Left kidney (tissue), 2 donors: ENCODE data around the gene NKX1-1. TPM values are rescaled to one million over a fixed set of nuclear protein-coding genes. Genes with fewer than 3 reads are reported as not detected.
"Not testable (repeated sequence)": the region's sequence is repeated elsewhere in the genome, so short reads cannot be mapped to it uniquely, and the experiment has no call there.

Source experiments
- DNase-seq: peaks from one replicate; pipeline ENCODE4 v3.0.0-alpha.2; 2013
- polyA plus RNA-seq: library from polyadenylated mRNA; unstranded; fragments of 120-200 nt; gene quantifications from one replicate; pipeline ENCODE4 v1.2.1, GENCODE V29; 2013; ENCODE audit not compliant: insufficient read length

The NKX1-1 gene
- polyA plus RNA-seq, 1 donor = not detected

DNA sequence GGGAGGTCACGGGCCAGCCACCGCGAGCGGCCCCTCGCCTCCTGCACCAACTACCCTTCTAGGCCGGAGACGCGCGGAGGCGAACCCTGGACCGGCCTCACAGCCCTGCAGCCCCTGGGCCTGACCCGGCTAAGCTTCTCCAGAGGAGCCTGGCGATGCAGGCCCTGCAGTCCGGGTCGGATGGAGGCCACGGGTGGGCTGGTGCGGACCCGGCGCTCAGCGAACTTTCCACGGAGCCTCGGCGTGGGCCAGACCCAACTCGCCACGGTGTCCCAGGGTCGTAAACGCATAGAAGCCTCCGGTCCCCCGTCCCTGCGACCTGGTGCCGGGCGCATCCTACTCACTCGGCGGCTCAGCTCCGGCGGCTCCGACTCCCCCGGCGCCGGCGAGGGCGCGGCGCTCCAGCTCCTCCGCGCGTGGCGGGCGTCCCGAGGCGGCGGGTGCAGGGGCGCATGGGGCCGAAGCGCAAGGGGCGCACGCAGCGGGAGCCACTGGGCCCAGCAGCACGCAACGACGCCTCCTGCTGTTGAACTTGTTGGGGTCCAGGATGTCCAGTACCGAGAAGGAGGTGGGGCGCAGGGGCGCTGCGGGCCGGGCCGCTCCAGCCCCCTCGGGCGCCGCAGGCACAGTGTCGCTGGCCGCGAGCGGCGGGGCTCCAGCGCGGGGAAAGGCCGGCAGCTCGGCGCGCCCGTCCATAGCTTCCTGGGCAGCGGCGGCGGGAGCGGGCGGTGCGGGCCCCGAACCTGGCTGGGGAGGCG, 427 bp downstream of the NKX1-1 start:
- DNase-seq = no peak

- DNase-seq = no peak
These were observed 997 bp downstream of the NKX1-1 start for GRCh38 chr4:1405254-1405635.

DNA sequence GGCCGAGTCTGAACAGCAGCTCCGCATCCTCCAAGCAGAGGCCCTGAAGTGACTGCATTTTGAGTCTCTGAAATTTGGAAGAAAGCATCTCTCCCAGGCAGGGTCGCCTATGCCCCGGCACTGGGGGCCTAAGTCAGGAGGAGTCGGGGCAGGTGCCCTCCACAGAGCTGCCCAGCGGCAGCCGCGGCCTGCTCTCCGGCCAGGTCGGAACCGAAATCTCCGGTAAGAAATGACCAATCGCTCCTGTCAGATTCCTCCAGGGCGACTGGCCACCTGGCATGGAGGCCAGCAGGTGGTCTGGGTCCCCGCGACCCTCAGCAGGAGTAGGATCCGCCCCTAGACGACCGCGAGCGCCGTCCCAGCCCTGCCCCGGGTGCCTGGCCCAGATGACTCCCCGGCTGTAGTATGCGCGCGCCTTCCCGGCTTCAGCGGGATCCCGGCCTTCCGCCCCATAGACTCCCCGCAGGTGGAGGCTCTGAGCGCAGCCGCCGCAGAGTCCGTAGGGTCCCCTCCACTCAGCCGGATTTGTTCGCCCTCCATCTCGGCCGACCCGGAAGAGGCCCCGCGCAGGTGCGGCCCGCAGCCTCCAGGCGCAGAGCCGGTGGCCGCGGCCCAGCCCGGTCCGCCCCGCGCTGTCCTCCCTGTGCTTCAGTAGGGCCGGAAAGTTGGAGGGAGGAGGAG, 1.5 kb downstream of the NKX1-1 start:
- no peak for DNase-seq

GRCh38 chr4:1403591-1404572, 2.4 kb downstream of the NKX1-1 start:
- DNase-seq = no peak

- DNase-seq = no peak
These were observed 3.1 kb downstream of the NKX1-1 start for GRCh38 chr4:1403177-1403583.

- no peak for DNase-seq
These were observed 3.6 kb downstream of the NKX1-1 start for GRCh38 chr4:1402516-1403091.

DNA sequence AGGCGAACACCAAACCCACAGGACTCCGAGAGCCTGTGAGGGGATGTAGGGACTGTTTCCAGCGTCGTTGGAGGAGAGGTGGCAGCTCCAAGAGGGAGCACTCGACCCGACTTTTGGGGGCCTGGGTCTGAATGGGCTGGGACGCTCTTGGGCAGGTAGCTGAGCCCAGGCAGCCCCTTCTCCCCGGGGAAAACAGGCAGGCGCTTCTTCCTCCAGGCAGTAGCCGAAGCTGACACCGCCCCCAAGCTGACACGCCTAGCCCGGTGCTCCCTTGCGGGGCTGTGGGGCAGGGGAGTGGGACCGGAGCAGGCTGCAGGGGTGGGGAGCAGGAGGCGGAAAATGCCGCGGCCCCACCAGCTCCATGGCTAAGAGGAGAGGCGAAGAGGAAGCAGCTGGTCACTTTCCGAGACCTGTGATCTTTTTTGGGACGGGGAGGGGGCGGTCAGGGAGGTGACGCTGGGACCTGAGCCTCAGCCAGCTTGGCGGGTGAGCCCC, 4.2 kb downstream of the NKX1-1 start:
- DNase-seq = no peak

DNA sequence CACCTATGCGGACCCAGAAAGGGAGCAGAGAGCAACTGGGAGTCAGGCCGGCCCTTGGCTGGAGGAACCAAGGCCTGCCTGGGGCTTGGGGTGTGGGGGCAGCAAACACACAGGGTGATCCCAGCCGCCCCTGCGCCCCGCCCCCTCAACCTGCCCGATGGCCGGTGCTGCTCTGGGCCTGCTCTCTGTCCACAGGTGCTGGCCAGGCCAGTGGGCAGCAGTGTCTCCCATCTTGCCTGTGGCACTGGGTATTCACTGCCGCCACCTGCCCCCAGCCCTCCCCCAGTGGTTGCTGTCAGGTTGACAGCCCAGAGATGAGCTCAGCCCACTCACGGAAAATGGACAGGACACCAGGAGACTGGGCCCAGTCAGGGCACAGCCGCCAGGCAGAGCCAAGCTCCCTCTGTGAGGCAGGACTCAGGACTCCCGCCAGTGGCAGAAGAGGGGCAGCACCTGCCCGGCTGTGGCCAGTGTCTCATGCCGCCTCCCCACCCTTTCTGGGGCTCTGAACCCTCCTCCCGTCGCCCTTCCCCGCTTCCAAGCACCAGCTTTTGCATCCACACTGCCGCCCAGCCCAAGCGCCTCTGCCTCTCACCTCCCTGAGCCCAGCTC, 4.7 kb downstream of the NKX1-1 start:
- DNase-seq = no peak

GRCh38 chr4:1400831-1401408, 5.3 kb downstream of the NKX1-1 start:
- no peak for DNase-seq

- DNase-seq = no peak
These were observed 5.9 kb downstream of the NKX1-1 start for GRCh38 chr4:1400191-1400805.

DNA sequence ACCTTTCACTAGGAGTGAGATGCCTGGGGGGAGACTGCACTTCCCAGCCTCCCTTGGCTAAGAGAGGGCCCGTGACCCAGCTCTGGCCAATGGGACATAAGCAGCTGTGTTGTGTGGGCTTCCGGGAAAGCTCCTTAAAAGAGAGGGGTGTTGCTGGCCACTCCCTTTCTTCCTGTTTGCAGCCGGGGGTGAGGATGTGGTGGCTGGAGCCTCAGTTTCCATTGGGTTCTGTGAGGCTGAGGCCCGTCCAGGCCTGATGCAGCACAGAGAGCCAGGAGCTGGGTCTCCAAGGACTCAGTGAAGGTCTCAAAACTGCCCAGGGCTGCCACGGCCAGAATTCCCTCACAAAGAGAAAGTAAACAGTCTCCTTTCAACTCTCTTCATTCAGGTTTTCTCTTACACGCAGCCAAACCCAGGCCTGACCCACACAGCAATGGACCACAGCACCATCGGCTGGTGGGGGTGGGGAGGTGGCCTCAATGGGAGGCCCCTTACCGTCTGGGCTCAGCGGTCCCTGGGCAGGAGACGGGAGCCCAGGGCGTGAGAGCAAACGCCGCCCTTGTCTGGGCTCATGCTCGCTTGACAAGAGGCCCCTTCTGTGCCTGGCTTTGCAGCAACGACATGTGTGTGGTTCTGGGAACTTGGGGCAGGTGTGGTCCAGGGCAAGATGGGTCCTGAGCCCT, 6.6 kb downstream of the NKX1-1 start:
- no peak for DNase-seq

DNA sequence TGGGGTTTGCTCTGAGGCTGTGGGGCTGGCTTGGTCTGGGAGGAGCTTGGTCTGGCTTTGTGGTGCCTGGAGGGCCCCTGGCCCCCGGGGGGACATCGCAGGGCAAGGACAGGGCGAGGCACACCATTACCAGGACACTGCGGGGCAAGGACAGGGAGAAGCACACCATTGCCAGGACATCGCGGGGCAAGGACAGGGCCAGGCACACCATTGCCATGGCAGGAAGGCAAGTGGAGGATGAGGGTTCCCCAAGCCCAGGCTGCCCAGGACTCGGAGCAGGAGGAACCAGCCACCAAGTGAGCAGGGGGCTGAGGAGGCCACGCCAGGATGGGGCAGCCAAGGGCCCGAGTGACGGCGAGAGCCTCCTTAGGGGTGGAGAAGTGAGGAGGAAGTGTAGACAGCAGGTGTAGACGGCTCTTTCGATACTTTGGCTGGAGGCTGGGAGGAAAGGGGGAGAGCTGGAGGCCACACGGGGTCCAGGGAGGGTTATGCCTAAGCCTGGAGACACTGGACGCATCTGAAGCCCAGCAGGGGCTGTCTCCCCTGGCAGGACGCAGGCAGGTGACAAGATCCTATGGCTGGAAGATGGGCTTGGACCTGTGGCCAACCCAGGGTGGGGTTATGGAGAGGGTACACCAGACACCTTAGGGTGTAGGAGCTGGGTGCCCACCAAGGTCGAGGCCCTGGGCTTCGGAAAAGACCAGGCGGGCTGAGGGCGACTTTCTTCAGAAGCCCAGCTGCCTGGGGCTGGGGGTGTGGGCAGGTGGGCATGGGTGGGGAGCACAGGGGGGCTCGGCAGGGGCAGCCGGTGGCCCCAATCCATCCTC, 7.3 kb downstream of the NKX1-1 start:
- no peak for DNase-seq

DNA sequence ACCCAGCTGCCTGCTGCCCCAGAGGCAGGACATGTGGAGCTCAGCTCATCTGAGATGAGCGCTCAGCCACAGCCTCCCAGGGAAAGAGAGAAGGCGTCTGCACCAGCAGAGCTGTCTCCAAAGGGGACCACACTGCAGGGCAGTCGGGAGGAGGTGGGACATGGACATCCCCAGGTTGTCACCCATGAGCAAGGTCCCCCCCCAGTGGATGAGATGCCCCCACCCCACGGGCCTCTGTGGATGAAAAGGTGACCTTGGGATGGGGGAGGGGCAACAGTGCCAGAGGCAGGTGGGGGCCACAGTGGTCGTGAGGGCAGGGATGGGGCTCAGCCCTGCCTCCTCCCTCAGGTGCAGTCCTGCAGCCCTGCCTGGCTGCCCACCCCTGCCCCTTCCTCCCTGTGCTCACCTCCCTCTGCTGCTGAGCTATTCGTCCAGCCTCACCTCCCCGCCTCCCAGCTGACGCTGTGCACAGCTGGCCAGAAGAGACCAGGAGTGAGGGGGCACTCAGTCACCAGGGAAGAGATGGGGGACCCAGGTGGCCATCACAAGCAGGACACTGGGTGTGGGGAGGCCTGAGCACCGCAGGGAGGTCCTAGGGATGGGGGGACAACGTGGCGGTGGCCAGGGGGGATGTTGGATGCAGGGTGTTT, 9.3 kb downstream of the NKX1-1 start:
- DNase-seq = no peak

- no peak for DNase-seq
These were observed 10.1 kb downstream of the NKX1-1 start for GRCh38 chr4:1395941-1396805.

GRCh38 chr4:1395389-1395820, 10.8 kb downstream of the NKX1-1 start:
- not testable (repeated sequence) for DNase-seq

GRCh38 chr4:1394554-1395388, 11.5 kb downstream of the NKX1-1 start:
- not testable (repeated sequence) for DNase-seq

- no peak for DNase-seq
These were observed 12.4 kb downstream of the NKX1-1 start for GRCh38 chr4:1393866-1394265.
